ENCODE results near the gene PKN3.

DNA sequence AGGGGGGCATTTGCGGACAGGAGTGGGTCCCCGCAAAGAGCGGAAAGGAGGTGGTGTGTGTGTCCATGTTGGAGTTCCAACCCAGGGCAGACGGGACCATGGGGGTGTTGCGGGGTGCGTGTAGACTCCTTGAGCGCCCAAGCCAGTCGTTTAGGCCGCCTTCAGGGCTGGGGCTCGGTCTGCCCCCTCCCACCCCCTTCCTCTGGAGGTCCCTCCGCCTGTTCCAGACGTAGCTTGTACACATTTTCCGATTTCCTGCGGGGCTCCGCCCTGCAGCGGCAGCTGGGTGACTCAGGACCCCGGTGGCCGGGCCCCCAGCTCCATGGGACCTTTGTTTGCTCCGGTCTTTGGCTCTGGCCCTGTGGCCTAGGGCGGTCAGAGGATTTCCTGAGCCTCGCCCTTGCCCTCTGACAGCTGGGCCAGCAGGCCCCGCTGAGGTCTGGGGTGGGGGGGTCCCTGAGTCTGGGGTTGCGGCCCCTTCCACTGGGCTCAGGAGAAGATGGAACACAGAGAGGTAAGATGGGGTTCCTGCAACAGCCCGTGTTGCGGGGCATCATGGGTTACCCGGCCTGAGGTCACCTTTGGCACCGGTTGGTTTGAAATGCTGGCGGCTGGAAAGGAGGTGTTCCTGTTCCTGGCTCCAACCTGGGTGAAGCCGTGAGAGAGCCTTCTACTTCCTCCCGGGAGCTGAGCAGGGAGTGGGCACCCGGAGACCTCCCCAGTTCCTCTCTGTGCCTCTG, 1.5 kb downstream of the PKN3 start:
- no peak for TF ChIP-seq EZH2phosphoT487 (IDR thresholded peaks at IDR 0.05; ENCODE audit: borderline replicate concordance, low read length)
- TF ChIP-seq, protein P1, sequence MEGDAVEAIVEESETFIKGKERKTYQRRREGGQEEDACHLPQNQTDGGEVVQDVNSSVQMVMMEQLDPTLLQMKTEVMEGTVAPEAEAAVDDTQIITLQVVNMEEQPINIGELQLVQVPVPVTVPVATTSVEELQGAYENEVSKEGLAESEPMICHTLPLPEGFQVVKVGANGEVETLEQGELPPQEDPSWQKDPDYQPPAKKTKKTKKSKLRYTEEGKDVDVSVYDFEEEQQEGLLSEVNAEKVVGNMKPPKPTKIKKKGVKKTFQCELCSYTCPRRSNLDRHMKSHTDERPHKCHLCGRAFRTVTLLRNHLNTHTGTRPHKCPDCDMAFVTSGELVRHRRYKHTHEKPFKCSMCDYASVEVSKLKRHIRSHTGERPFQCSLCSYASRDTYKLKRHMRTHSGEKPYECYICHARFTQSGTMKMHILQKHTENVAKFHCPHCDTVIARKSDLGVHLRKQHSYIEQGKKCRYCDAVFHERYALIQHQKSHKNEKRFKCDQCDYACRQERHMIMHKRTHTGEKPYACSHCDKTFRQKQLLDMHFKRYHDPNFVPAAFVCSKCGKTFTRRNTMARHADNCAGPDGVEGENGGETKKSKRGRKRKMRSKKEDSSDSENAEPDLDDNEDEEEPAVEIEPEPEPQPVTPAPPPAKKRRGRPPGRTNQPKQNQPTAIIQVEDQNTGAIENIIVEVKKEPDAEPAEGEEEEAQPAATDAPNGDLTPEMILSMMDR (conservative IDR thresholded peaks at IDR 0.05; ENCODE audit: low read depth, low read length) = no peak
